GM12873 (cell line): Measurements from ENCODE around the gene SORL1.

ENCODE experiments used
- CTCF ChIP-seq: IDR thresholded peaks from 2 replicates; pipeline ENCODE4 v1.5.1; 2012; ENCODE audit warnings: low read depth, mild to moderate bottlenecking, moderate library complexity, low read length, control low read depth; ENCODE audit not compliant: insufficient read depth; ENCODE audit errors: missing control alignments

Gene SORL1

GRCh38 chr11:121435132-121435531 lies 17.0 kb upstream of the SORL1 start:
- TF ChIP-seq CTCF, result no peak

GRCh38 chr11:121435551-121436511 lies 16.3 kb upstream of the SORL1 start:
- TF ChIP-seq CTCF, result no peak

GRCh38 chr11:121437018-121437685 lies 15.0 kb upstream of the SORL1 start:
- no peak for TF ChIP-seq CTCF

DNA sequence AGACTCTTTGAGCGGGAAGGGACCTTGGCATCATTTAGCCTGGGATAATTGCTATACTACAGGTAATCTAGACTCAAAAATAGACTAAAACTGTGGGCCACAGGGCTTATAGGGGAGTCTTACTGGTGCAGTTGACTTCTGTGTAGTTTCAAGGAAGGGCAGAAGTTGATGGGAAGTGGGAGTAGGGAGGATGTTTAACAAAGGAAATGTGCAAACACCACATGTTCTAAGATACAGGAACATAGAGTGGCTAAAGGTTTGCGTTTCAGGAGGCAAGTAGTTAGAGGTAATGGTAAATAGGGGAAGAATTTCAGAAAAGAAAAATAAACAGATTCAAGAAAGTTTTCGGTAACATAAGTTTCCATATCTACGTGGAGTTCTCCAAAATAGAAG lies 14.4 kb upstream of the SORL1 start:
- no peak for TF ChIP-seq CTCF

DNA sequence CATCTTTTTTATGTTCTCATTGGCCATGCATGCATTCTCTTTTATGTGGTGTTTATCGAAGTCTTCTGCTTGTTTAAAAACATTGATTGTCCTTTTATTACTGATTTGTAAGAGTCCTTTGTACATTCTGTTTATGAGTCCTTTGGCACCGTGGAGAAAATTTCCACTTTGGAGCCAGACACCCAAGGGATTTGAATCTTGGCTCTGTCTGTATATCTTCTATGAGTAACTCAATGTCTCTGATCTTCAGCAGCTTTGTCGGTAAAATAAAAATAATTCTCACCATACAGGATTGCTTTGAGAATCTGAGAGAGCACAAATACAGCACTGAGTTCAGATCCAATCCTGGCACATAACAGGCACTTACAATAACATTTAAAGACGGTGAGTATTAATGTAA lies 12.8 kb upstream of the SORL1 start:
- TF ChIP-seq CTCF, result no peak

DNA sequence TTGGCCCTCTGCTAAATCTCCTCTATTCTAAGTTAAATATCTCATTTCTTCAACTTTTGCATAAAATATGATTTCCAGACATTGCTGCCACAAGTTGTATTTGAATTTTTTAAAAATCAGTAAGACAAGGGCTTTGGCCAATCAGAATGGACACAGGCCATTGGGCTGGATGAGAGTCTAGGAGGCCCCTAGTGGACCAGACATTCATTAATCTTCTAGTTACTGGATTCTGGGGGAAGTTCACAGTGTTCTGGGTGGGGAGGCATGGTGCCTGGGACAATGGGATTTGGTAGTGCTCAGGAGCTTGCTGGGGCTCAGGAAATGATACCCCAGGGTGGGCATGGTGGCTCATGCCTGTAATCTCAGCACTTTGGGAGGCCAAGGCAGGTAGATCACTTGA lies 12.4 kb upstream of the SORL1 start:
- no peak for TF ChIP-seq CTCF

- no peak for TF ChIP-seq CTCF
Observed at GRCh38 chr11:121441521-121441920, 10.6 kb upstream of the SORL1 start.
